GM19395 (cell line): ENCODE results near the gene MEI1.
A peak's percentile ranks its signal among the peaks of the same experiment; 100 is the strongest.

Source experiments
- ATAC-seq: cut with Tn5 transposase; IDR thresholded peaks from one replicate; pipeline ENCODE4 v1.9.1; 2021; ENCODE audit warnings: mild to moderate bottlenecking, moderate library complexity; ENCODE audit not compliant: unreplicated experiment

Gene MEI1

GRCh38 chr22:41781507-41781906 lies 82.2 kb downstream of the MEI1 start:
- ATAC-seq = peak; percentile 26

DNA sequence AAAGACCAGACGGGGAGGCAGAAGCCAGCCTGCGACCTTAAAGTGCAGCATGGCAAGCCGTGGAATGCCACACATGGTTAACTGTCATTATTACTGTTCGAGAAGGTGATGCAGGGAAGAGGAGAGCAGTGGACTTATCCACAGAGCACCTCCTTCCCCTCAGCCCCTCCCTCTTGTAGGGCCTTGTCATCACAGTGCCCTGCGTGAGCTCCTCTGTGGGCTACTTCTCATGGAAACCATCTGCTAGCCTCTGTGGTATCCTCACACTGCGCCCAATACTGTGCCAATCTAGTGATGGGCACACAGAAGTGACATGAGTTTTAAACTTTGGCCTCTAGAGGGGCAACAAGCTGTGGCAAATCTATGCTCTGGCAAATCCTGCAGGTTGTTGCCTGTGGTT lies 83.0 kb downstream of the MEI1 start:
- no peak for ATAC-seq

DNA sequence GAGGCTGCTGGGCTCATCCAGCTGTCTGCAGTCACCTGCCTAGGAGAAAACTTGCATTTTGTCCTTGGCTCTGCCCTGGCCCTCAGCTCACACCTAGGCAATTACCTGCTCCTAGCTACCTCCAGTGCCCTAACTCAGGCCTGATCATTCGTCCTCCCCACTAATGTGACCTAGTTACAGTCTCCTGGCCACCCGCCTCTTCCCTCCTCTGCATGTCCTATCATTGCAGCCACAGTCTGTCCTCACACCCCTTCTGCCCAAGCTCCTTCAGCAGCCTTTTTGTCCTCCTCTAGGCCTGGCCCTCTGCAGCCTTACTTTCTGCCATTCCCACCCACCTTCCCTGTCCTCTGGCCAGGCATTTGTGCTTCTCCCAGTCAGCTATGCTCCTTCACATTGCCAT lies 83.4 kb downstream of the MEI1 start:
- no peak for ATAC-seq

DNA sequence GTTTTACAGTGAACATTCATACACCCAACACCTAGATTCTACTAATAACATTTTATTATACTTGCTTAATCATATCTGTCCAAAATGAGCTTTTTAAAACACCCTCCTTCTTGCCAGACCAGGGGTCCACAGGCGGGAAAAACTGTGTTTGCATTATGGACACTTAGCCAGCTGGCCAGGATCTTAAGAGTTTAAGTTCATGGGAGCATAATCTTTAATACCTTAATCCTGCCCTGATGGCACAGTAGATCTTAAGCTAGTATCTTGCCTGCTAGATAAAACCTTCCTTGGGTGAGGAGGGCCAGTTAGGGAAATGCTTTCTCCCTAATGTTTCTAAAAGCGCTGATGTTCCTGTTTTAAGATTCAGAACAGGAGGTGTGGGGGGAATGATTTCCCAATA lies 88.0 kb downstream of the MEI1 start:
- no peak for ATAC-seq

- ATAC-seq = no peak
These were observed 94.6 kb downstream of the MEI1 start for GRCh38 chr22:41793871-41794270.

- ATAC-seq = no peak
These were observed 99.4 kb downstream of the MEI1 start for GRCh38 chr22:41798736-41799135.

GRCh38 chr22:41799486-41800347 lies 100.4 kb downstream of the MEI1 start:
- ATAC-seq = peak; percentile 41

DNA sequence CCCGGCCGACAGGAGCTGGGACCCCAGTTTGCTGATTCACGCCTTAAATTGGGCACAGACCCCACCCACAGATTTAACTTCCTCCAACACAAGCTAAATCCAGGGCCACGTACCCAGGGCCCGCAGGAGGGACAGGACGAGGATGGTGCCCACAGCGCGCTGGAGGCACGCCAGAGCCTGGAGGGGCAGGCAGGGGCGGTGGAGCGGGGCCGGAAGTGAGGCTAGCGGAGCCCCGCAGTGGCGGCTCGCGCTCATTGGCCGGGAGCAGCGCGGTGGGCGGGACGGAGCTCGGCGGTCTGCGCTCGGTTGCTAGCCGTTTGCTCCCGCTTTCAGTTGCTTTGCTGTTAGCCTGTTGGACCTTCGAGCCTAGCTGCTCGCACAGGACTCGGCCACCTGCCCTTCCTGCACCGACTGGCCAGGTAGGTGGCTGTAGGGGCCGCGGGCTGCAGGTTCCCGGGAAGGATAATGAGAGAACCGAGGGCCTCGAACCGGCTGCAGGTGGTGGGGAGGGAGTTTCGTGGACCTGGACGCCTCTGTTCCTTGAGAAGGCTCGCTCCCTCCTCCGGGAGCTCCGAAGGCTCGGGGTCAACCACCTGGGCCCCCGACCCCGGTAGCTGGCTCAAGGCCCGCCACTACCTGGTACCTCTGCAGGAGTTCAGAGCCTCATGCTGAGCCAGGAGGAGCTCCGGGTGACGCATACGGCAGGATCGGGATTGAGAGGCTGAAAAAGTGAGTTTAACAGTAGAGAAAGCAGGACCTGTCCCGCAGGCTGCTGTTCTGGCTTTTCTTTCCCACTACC lies 101.2 kb downstream of the MEI1 start, which contains the start of gene CCDC134:
Gene CCDC134 (plus strand): TSS at position 332 of the 799 bp plus-strand sequence. CDS start 8,212 bp downstream, outside the sequence.
- ATAC-seq = peak; percentile 80

- no peak for ATAC-seq
These were observed 102.0 kb downstream of the MEI1 start for GRCh38 chr22:41801147-41801819.

- ATAC-seq = no peak
These were observed 102.6 kb downstream of the MEI1 start for GRCh38 chr22:41801886-41802285.

DNA sequence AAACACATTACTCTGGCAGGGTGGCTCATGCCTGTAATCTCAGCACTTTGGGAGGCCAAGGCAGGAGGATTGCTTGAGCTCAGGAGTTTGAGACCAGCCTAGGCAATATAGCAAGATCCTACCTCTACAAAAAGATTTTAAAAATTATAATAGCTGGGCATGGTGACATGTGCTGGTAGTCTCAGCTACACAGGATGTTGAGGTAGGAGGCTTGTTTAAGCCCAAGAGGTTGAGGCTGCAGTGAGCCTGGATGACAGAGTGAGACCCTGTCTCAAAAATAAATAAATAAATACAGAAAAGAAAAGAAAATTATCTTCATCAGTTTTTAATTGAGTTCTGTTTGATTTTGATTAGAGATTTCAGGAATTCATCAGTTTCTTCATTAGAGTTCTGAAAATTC lies 106.3 kb downstream of the MEI1 start:
- ATAC-seq = no peak

DNA sequence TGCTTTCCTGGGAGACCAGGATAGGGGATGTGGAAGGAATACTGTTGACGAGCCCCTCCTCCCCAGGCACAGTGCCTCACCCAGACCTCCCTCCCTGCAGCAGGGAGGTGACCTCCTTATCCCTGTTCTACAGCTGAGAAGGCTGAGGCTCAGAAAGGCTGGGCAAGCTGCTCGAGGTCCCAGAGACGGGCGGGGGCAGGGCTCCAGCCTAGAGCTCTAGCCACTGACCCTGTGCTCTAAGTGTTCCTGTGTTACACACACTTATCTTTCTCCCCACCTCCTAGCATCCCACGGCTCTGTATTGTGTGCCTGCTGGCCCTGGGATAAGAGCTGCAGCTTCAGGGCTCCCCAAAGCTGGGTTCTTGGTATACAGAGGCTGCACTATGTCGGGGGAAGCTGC lies 109.1 kb downstream of the MEI1 start:
- ATAC-seq = no peak

- no peak for ATAC-seq
These were observed 110.7 kb downstream of the MEI1 start for GRCh38 chr22:41810022-41810421.

- ATAC-seq = no peak
These were observed 113.7 kb downstream of the MEI1 start for GRCh38 chr22:41812805-41813545.

DNA sequence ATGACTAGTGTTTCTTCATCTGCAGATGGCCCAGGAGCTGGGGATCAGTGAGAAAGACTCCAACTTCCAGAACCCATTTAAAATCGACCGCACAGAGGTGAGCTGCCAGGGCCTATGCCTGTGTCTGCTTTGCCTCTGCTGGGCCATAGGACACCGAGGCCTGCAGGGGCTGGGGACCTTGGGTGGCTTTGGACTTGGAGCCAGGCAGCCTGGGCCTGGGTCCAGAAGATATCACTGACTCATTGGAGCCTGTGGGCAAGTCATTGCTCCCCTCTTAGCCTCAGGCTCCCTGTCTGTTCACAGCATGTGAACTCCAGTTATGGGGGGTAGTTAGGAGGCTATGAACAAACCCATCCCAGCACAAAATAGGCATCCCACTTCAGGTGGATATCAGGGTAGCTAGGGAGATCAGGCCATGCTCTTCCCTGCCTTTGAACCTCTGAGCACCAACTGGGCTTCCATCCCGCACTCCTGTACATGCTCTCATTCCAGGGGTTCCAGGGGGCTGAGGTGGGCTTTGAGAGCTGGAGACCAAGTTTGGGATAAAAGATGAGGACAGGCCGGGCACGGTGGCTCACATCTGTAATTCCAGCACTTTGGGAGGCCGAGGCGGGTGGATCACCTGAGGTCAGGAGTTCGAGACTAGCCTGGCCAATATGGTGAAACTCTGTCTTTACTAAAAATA lies 114.6 kb downstream of the MEI1 start:
- no peak for ATAC-seq

DNA sequence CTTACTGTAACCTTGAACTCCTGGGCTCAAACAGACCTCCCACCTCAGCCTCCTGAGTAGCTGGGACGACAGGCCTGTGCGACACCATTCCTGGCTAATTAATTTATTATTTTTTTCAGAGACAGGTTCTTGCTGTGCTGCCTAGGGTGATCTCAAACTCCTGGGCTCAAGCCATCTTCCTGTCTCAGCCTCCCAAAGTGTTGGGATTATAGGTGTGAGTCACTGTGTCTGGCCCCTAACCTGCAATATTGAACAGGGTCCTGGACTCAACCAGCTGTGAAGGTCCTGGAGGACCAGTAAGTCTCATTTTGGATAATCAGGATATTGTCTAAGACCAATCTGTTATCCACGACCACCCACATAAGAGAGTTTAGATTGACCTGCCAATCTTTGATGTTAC lies 116.4 kb downstream of the MEI1 start:
- no peak for ATAC-seq

DNA sequence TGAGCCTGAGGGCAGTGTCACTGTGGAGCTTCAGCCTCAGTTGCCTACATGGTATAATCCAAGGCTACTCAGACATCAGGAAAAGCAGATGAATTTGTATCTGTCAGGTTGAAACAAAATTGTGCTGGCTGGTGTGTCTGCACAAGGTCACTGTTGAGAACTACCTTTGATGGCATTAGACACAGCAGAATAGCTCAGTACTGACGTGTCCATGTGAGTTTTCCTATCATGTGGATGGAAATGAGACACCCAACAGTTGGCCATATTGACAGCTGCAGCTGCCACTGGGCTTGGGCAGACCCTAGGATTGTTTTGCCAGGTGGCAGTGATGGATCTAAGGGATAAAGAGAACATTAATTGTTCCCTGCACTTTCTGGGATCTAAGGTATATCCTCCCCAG lies 116.9 kb downstream of the MEI1 start:
- no peak for ATAC-seq

GRCh38 chr22:41816871-41817270 lies 117.6 kb downstream of the MEI1 start:
- ATAC-seq = no peak

DNA sequence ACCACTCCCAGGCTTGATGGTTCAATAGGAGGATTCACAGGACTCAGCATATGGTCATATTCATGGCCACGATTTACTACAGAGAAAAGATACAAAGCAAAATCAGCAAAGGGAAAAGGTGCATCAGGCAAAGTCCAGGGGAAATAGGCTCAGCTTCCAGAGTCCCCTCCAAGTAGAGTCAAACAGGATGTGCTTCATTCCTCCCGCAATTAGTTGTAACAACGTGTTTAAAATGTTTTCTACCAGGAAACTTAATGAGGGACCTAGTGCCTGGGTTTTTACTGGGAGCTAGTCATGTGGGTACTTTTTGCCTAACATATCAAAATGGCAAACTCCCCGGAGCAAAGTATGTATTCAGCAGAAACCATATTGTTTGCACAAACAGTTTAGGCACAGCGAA lies 118.7 kb downstream of the MEI1 start:
- no peak for ATAC-seq

DNA sequence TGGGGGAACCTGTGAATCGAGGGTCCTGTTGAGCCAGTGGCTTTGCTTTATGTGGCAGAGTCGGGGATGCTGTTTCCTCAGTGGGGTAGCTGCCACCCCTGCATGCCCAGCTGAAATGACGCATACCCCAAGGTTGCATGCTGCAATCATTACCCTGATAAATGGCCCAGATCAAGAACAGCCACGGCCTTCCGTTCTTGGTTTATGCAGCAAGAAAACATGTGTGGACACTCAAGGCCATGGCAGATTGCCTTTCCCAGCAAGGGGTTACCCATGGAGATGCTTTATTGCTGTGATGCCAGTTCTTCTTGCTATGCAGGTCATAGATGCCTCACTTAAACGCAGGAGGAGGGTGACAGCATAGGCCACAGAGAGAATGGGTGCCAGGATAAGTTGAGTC lies 119.3 kb downstream of the MEI1 start:
- ATAC-seq = no peak
